A673 (cell line): ENCODE measurements around the gene UBE2U.

Experiments used
- CTCF ChIP-seq: fragments of 300-800, 200-600 bp; sonication (generic); conservative IDR thresholded peaks from 2 replicates; pipeline ENCODE4 v1.5.1; 2017; ENCODE audit warnings: low read depth, mild to moderate bottlenecking, antibody characterized with exemption, low read length, moderate library complexity, mixed read lengths
- EZH2 ChIP-seq: fragments of 200-600 bp; sonication (generic); IDR thresholded peaks from 2 replicates; pipeline ENCODE4 v1.6.1; 2017; ENCODE audit warnings: borderline replicate concordance, low read depth, mild to moderate bottlenecking, mixed read lengths, antibody characterized with exemption, low read length; ENCODE audit not compliant: poor library complexity, severe bottlenecking

GRCh38 chr1:64241069-64241468, 37.6 kb downstream of the UBE2U start:
- TF ChIP-seq CTCF = no peak
- TF ChIP-seq EZH2 = no peak
